HepG2 (cell line): ENCODE results near the gene IL17D. TPM values are rescaled to one million over a fixed set of nuclear protein-coding genes. Genes with fewer than 3 reads are reported as not detected.

Experiments used
- ARNT ChIP-seq: fragments of 450-650 bp; IDR thresholded peaks from 2 replicates; pipeline ENCODE4 v1.6.1; 2017
- MYC ChIP-seq: sonication (generic); formaldehyde crosslinking; IDR thresholded peaks from 2 replicates; pipeline ENCODE4 v1.9.0; 2021; ENCODE audit warnings: missing genetic modification reagents, borderline replicate concordance
- NFAT5 ChIP-seq: sonication (generic); formaldehyde crosslinking; IDR thresholded peaks from 2 replicates; pipeline ENCODE4 v1.4.0; 2020; ENCODE audit warnings: missing genetic modification reagents
- TRAFD1 ChIP-seq: sonication (generic); formaldehyde crosslinking; IDR thresholded peaks from 2 replicates; pipeline ENCODE4 v1.5.1; 2020; ENCODE audit warnings: missing genetic modification reagents, mild to moderate bottlenecking, borderline replicate concordance
- YEATS4 ChIP-seq: sonication (generic); formaldehyde crosslinking; IDR thresholded peaks from 2 replicates; pipeline ENCODE4 v1.4.0; 2020; ENCODE audit warnings: missing genetic modification reagents, borderline replicate concordance
- ZFP91 ChIP-seq: sonication (generic); formaldehyde crosslinking; IDR thresholded peaks from 2 replicates; pipeline ENCODE4 v1.9.0; 2022; ENCODE audit warnings: missing genetic modification reagents, mild to moderate bottlenecking, borderline replicate concordance
- ZNF280B ChIP-seq: sonication (generic); formaldehyde crosslinking; IDR thresholded peaks from 2 replicates; pipeline ENCODE4 v1.5.0; 2020; ENCODE audit warnings: missing genetic modification reagents, mild to moderate bottlenecking, borderline replicate concordance
- ZNF446 ChIP-seq: sonication (generic); formaldehyde crosslinking; IDR thresholded peaks from 2 replicates; pipeline ENCODE4 v1.5.0; 2020; ENCODE audit warnings: mild to moderate bottlenecking, missing genetic modification reagents
- ZSCAN29 ChIP-seq: sonication (generic); formaldehyde crosslinking; conservative IDR thresholded peaks from 2 replicates; pipeline ENCODE4 v1.4.0; 2020; ENCODE audit warnings: mild to moderate bottlenecking, missing genetic modification reagents
- ZSCAN31 ChIP-seq: sonication (generic); formaldehyde crosslinking; IDR thresholded peaks from 2 replicates; pipeline ENCODE4 v1.5.0; 2020; ENCODE audit warnings: low read depth, mild to moderate bottlenecking, missing genetic modification reagents
- ZSCAN5A ChIP-seq: sonication (generic); formaldehyde crosslinking; IDR thresholded peaks from 2 replicates; pipeline ENCODE4 v1.8.0; 2022; ENCODE audit warnings: mild to moderate bottlenecking, missing genetic modification reagents, borderline replicate concordance
- polyA plus RNA-seq, 8 experiments: library from polyadenylated mRNA; depleted of rRNA in 3 of 8; stranded (reverse) in 7 of 8; unstranded in 1 of 8; fragments of >200 nt; fragmentation: Illumina TruSeq in 4 of 8; extraction: Trizol in 4 of 8; gene quantifications; 2 replicates each; pipeline versions ENCODE4 v1.2.1 to v1.2.3, GENCODE V29; 2011 to 2016; ENCODE audit warnings: low read depth in 4 of 8, missing spikeins in 1 of 8, mixed read lengths in 1 of 8; ENCODE audit not compliant: insufficient read depth in 1 of 8
- total RNA-seq, 5 experiments: library from RNA; depleted of rRNA; stranded (reverse); fragments of >200 nt; fragmentation: Illumina TruSeq; extraction: Trizol; gene quantifications; 2 replicates each; pipeline ENCODE4 v1.2.3, GENCODE V29; 2016; ENCODE audit warnings: low read depth in 1 of 5

The IL17D gene
- total and polyA plus RNA-seq, 2 of the 13 experiments (the other 11 are each of a cell fraction or from before 2014, with no cell fraction given) = 1.1 to 2.2 TPM

- TF ChIP-seq ZSCAN5A (CRISPR knock-in tag) = no peak
- TF ChIP-seq YEATS4 = no peak
- no peak for TF ChIP-seq ZSCAN29 (CRISPR knock-in tag)
- TF ChIP-seq MYC = no peak
- no peak for TF ChIP-seq ZSCAN31 (CRISPR knock-in tag)
- no peak for TF ChIP-seq TRAFD1 (CRISPR knock-in tag)
- TF ChIP-seq ZNF280B (CRISPR knock-in tag) = no peak
- TF ChIP-seq ZNF446 (CRISPR knock-in tag) = no peak
- TF ChIP-seq ZFP91 = no peak
- TF ChIP-seq NFAT5 (CRISPR knock-in tag) = no peak
- no peak for TF ChIP-seq ARNT
Measured at GRCh38 chr13:20727856-20728255, 24.4 kb downstream of the IL17D start (continued).
